Body of pancreas (tissue), 4 donors: Measurements from ENCODE around the gene HEXA.

ENCODE experiments used
- CTCF ChIP-seq, 7 experiments: fragments of 450-650 bp in 4 of 7; fragments of 200-600 bp in 3 of 7; sonication (generic) in 3 of 7; IDR thresholded peaks; one replicate each; pipeline ENCODE4 v1.5.1; 2016 to 2019; ENCODE audit warnings: antibody characterized with exemption in 7 of 7
- POLR2A ChIP-seq, 3 donors: fragments of 450-650 bp; IDR thresholded peaks; one replicate each; pipeline ENCODE4 v1.6.1; 2016; ENCODE audit warnings: antibody characterized with exemption in 3 of 3, mild to moderate bottlenecking in 2 of 3

- TF ChIP-seq POLR2A (IDR thresholded peaks at IDR 0.05): no peak
- no peak for TF ChIP-seq CTCF (IDR thresholded peaks at IDR 0.05)
Measured at GRCh38 chr15:72380743-72381142, 4.9 kb upstream of the HEXA start.
